ENCODE measurements around the gene CD2. TPM values are rescaled to one million over a fixed set of nuclear protein-coding genes. Genes with fewer than 3 reads are reported as not detected.

CD2 gene
- total RNA-seq, 1 experiment from 2014 or later, result 0.10 TPM

GRCh38 chr1:116817582-116818064 lies 63.4 kb downstream of the CD2 start:
- Histone ChIP-seq H3K27ac (ENCODE audit: low read length) (no peak overlapping the region), H3K27me3 (ENCODE audit: control insufficient read depth, insufficient read depth, low read length) (no peaks in the 10 kb centered on the region), H3K4me3 (ENCODE audit: low read depth in 2 of 2, low read length in 2 of 2) (no peak overlapping the region), H3K9me3 (ENCODE audit: control insufficient read depth, insufficient read depth, low read depth, low read length) (no peaks in the 10 kb centered on the region), H3K4me1 (ENCODE audit: control insufficient read depth, insufficient read depth, low read length) (no peaks in the 10 kb centered on the region), H3K36me3 (ENCODE audit: control insufficient read depth, insufficient read depth, low read length) (no peaks in the 10 kb centered on the region)
- intact Hi-C loops (cut with micrococcal nuclease; ENCODE audit: unreplicated experiment) (no loop called here), in situ Hi-C loops (cut with HindIII; ENCODE audit: low pct_unique_long_range_greater_than_20kb, low sequenced_read_pairs) (no loop called here)
- no TSS peak for BruUV-seq (replicated peaks)
- POLR2A ChIA-PET, result no interaction called here
- CTCF ChIA-PET, result interaction anchor here (0.6 kb wide), 1 partner anchor 93 kb away, joined by 6 read pairs; no protein-coding TSS in a partner anchor
- DNase-seq (ENCODE audit: low read depth, low spot score) (peak; percentile 8), ATAC-seq (peak; percentile 68)
- no peak for TF ChIP-seq SIN3A (IDR thresholded peaks at IDR 0.05; ENCODE audit: borderline replicate concordance, insufficient read depth, low read depth, low read length)
- no peak for TF ChIP-seq REST (IDR thresholded peaks at IDR 0.05; ENCODE audit: insufficient read depth in 1 of 2, low read depth in 2 of 2, low read length in 1 of 2)
- peak; percentile 70 for TF ChIP-seq CTCF (IDR thresholded peaks at IDR 0.05)
- TF ChIP-seq TCF7L2 (IDR thresholded peaks at IDR 0.05; ENCODE audit: low read depth, low read length), result no peak
- no peak for TF ChIP-seq POLR2AphosphoS5 (IDR thresholded peaks at IDR 0.05; ENCODE audit: low read depth, low read length)

Other genes with a start within 250 kb of the CD2 start
- 12.6 TPM for gene CD58, start 183.4 kb upstream of the CD2 start, total RNA-seq (2021; ENCODE audit: unreplicated experiment)
- 9.3 TPM for gene IGSF3, start 86.7 kb upstream of the CD2 start, total RNA-seq (2021; ENCODE audit: unreplicated experiment)
- 5.2 TPM for gene PTGFRN, start 155.5 kb downstream of the CD2 start, total RNA-seq (2021; ENCODE audit: unreplicated experiment)
- gene CD101, start 247.3 kb downstream of the CD2 start, total RNA-seq (2021; ENCODE audit: unreplicated experiment), result not detected

All from Panc1 (cell line).